GM23248 (cell line): Measurements from ENCODE around the gene ARL6IP4.

Experiments used
- EZH2 ChIP-seq: fragments of 200-600 bp; sonication (generic); IDR thresholded peaks from 2 replicates; pipeline ENCODE4 v1.6.1; 2018; ENCODE audit warnings: antibody characterized with exemption, mild to moderate bottlenecking; ENCODE audit not compliant: insufficient read depth, poor library complexity, severe bottlenecking
- EZH2phosphoT487 ChIP-seq: fragments of 200-600 bp; sonication (generic); IDR thresholded peaks from 2 replicates; pipeline ENCODE4 v1.6.1; 2018; ENCODE audit warnings: antibody characterized with exemption, moderate library complexity, mild to moderate bottlenecking, low read depth; ENCODE audit not compliant: insufficient read depth

DNA sequence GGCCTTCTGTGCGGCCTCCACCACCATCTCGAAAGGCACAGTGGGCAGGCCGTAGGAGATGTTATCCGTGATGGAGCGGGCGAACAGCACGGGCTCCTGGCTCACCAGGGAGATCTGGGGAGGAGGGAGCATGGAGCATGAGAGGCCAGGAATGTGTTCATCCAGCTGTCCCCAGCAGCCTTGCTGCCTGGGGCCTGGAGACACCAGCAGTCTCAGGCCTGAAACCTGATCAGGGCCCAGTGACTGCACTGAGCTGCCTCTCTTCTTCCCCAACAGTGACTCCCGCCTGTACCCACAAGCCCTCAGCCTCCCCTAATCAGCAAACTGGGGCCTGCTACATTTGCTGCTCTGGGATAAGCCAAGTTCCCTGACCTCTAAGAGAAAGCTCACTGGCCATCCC is 45.2 kb upstream of the ARL6IP4 start:
- TF ChIP-seq EZH2 = no peak
- TF ChIP-seq EZH2phosphoT487 = no peak
